Body of pancreas (tissue), 4 donors: Measurements from ENCODE around the gene GCKR. TPM values are rescaled to one million over a fixed set of nuclear protein-coding genes. Genes with fewer than 3 reads are reported as not detected.
A peak's percentile ranks its signal among the peaks of the same experiment; 100 is the strongest.

Source experiments
- ATAC-seq: fragments of 150-250 bp; one replicate; pipeline ENCODE4 v1.9.1; 2016
- DNase-seq, 4 donors: peaks; one replicate each; pipeline ENCODE4 v3.0.0-alpha.2; 2019
- H3K27ac ChIP-seq, 4 donors: fragments of 200-600 bp; sonication (generic); 1 replicate in 3 of 4; 2 replicates in 1 of 4; pipeline versions ENCODE4 v1.5.1 to v1.6.1; 2016 to 2019; ENCODE audit warnings: mild to moderate bottlenecking in 1 of 4, mixed read lengths in 1 of 4, moderate library complexity in 1 of 4
- H3K27me3 ChIP-seq, 2 donors: fragments of 200-600 bp; sonication (generic); one replicate each; pipeline ENCODE4 v1.6.0; 2016; ENCODE audit warnings: mild to moderate bottlenecking in 1 of 2
- H3K36me3 ChIP-seq, 2 donors: fragments of 200-600 bp; sonication (generic); replicated peaks in 1 of 2; 2 replicates each; pipeline ENCODE4 v1.5.1; 2016; ENCODE audit warnings: low read depth in 2 of 2; ENCODE audit not compliant: insufficient read depth in 1 of 2
- H3K4me1 ChIP-seq: fragments of 200-600 bp; sonication (generic); one replicate; pipeline ENCODE4 v1.6.0; 2016
- H3K4me3 ChIP-seq, 2 donors: fragments of 200-600 bp; sonication (generic); 1 replicate in 1 of 2; 2 replicates in 1 of 2; pipeline ENCODE4 v1.5.1; 2016 to 2019
- H3K9me3 ChIP-seq, 3 donors: fragments of 200-600 bp; sonication (generic); 1 replicate in 2 of 3; 2 replicates in 1 of 3; pipeline ENCODE4 v1.5.1; 2016
- POLR2A ChIP-seq, 3 donors: fragments of 450-650 bp; IDR thresholded peaks; one replicate each; pipeline ENCODE4 v1.6.1; 2016; ENCODE audit warnings: antibody characterized with exemption in 3 of 3, mild to moderate bottlenecking in 2 of 3
- WGBS, 2 donors: methylation state at CpG; one replicate each; pipeline ENCODE4 v1.1.5; 2017; 5-methylcytosine and 5-hydroxymethylcytosine counted together
- intact Hi-C: fragments of 100-400 bp; cut with DNase I; formaldehyde crosslinking; loops from one replicate; pipeline ENCODE4 v1.15.1; 2023
- total RNA-seq, 2 donors: library from RNA; depleted of rRNA; stranded (reverse); fragments of >200 nt; gene quantifications; one replicate each; pipeline ENCODE4 v1.1.0, GENCODE V29; 2016
- TF ChIP-seq, protein P1 (sequence below), 7 experiments: fragments of 450-650 bp in 4 of 7; fragments of 200-600 bp in 3 of 7; sonication (generic) in 3 of 7; IDR thresholded peaks; one replicate each; pipeline ENCODE4 v1.5.1; 2016 to 2019; ENCODE audit warnings: antibody characterized with exemption in 7 of 7

The GCKR gene, protein sequence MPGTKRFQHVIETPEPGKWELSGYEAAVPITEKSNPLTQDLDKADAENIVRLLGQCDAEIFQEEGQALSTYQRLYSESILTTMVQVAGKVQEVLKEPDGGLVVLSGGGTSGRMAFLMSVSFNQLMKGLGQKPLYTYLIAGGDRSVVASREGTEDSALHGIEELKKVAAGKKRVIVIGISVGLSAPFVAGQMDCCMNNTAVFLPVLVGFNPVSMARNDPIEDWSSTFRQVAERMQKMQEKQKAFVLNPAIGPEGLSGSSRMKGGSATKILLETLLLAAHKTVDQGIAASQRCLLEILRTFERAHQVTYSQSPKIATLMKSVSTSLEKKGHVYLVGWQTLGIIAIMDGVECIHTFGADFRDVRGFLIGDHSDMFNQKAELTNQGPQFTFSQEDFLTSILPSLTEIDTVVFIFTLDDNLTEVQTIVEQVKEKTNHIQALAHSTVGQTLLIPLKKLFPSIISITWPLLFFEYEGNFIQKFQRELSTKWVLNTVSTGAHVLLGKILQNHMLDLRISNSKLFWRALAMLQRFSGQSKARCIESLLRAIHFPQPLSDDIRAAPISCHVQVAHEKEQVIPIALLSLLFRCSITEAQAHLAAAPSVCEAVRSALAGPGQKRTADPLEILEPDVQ
- 1 to 10 TPM in 1 of 2 donors, not detected in 1; 1.6 TPM for total RNA-seq

DNA sequence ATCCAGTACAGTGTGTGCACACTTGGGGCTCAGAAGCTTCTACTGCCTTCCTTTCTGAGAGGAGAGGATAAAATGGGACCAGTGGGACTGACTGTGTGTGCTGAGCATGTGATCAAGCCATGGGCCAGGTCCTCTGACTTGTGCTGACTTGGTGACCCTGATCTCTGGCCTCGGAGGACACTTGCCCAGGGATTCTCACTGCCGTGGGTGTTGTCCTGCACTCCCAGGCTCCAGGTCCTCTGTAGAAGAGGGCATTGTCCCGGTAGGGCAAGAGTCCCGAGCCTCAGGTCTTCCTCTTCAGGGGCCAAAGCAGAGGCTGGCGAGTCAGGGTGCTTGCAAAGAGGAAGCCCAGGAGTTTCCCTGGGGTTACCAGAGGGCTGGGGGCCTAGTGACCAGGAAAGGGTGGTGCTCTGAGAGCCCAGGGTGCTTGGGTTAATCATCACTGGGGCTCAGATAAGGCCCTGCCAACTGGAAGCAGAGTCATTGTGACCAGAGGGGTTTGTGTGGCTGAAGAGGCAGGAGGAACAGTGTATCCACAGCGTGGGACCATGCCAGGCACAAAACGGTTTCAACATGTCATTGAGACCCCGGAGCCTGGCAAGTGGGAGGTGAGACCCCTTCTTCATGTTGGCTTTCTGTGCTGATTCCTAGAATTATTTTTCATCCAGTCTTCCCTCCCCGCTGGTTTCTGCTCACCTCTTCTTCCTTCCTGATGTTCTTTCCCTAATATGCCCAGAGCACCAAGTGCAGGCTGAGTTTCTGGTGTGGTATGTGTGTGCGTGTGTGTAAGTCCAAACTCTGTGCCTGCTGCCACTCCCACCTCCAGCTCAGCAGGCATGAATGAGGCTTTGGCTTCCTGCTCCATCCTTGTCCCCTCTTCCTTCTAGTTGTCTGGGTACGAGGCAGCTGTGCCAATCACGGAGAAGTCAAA, at the start of gene GCKR:
Gene GCKR, plus strand, starts transcription at position 483 of the 931 bp plus-strand sequence. Its CDS starts 66 bp downstream, at position 549.
- Histone ChIP-seq H3K36me3 (no peaks in the 10 kb centered on the region), H3K4me3 (no peak within 1 kb of the TSS), H3K4me1 (peaks cover 35% of the 10 kb centered on the region), H3K9me3 (no peaks in the 10 kb centered on the region), H3K27me3 (no peaks in the 10 kb centered on the region), H3K27ac (peak within 1 kb of the TSS in 3 of 4 donors; percentile 31 to 77 (median 65))
- TF ChIP-seq, protein P1, sequence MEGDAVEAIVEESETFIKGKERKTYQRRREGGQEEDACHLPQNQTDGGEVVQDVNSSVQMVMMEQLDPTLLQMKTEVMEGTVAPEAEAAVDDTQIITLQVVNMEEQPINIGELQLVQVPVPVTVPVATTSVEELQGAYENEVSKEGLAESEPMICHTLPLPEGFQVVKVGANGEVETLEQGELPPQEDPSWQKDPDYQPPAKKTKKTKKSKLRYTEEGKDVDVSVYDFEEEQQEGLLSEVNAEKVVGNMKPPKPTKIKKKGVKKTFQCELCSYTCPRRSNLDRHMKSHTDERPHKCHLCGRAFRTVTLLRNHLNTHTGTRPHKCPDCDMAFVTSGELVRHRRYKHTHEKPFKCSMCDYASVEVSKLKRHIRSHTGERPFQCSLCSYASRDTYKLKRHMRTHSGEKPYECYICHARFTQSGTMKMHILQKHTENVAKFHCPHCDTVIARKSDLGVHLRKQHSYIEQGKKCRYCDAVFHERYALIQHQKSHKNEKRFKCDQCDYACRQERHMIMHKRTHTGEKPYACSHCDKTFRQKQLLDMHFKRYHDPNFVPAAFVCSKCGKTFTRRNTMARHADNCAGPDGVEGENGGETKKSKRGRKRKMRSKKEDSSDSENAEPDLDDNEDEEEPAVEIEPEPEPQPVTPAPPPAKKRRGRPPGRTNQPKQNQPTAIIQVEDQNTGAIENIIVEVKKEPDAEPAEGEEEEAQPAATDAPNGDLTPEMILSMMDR (IDR thresholded peaks at IDR 0.05) = no peak
- peak in 2 of 3 donors; percentile 28 to 48 for TF ChIP-seq POLR2A (IDR thresholded peaks at IDR 0.05)
- DNase-seq = peak; percentile 50 to 74 (median 69)
- peak; percentile 70 for ATAC-seq
- intact Hi-C loops = no loop called here
- 14 to 31% methylated on average over 8 to 12 of the region's 12 CpGs for WGBS, 2 donors

DNA sequence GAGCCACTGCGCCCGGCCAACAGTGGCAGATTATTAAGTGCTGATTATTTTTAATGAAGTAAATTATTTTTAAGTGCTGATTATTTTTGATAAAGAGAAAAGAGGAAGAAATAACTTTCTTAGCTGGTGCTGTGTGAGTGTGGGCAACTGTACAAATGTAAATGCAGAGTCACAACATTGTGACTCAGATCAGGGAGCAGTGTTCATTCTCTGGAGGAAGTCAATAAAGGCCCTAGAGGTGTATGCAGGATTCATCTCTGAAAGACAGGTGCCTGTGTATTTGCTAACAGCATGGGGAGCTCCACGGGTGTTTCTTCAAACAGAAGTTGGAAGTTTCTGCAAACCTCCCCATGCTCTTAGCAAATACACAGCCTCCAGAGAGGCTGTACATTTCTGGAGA, 48.3 kb upstream of the GCKR start:
- Histone ChIP-seq H3K4me3 (no peak overlapping the region), H3K27me3 (no peaks in the 10 kb centered on the region), H3K4me1 (peaks cover 15% of the 10 kb centered on the region), H3K9me3 (no peaks in the 10 kb centered on the region), H3K27ac (no peak overlapping the region), H3K36me3 (peaks cover 0 to 4% of the 10 kb centered on the region in 2 donors)
- ATAC-seq = no peak
- DNase-seq = no peak
- TF ChIP-seq, protein P1 (IDR thresholded peaks at IDR 0.05) = no peak
- no peak for TF ChIP-seq POLR2A (IDR thresholded peaks at IDR 0.05)
- intact Hi-C loops = no loop called here
- 46 to 65% methylated on average over 3 of the region's 3 CpGs for WGBS, 2 donors

DNA sequence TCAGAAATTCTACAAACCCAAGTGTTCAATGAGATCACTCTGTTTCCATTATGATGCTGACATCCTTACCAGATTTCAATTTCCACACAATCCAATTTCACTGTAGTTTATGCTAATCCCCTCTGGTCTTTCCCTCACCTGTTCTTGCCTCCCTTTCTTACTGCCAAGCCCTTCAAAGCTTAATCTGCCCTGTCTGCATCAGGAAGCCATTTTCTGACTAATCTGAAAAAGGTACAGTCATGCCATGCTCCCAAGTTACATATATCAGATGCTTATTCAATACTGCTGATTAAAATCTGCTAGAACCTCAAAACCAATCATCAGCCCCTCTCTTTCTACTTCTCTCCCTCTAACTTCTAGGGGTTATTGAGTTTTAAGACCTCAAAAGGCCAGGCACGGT, 45.5 kb upstream of the GCKR start:
- TF ChIP-seq POLR2A (IDR thresholded peaks at IDR 0.05) = no peak
- TF ChIP-seq, protein P1 (IDR thresholded peaks at IDR 0.05) = no peak
- ATAC-seq = no peak
- H3K4me1 ChIP-seq = peaks cover 4% of the 10 kb centered on the region
- no peaks in the 10 kb centered on the region for H3K27me3 ChIP-seq
- H3K4me3 ChIP-seq = no peak overlapping the region
- H3K9me3 ChIP-seq = no peaks in the 10 kb centered on the region
- H3K36me3 ChIP-seq = peaks cover 0 to 4% of the 10 kb centered on the region in 2 donors
- WGBS, 2 donors = 100% methylated on average over 1 of the region's 1 CpG
- no peak for DNase-seq
- no peak overlapping the region for H3K27ac ChIP-seq
- intact Hi-C loops = no loop called here

DNA sequence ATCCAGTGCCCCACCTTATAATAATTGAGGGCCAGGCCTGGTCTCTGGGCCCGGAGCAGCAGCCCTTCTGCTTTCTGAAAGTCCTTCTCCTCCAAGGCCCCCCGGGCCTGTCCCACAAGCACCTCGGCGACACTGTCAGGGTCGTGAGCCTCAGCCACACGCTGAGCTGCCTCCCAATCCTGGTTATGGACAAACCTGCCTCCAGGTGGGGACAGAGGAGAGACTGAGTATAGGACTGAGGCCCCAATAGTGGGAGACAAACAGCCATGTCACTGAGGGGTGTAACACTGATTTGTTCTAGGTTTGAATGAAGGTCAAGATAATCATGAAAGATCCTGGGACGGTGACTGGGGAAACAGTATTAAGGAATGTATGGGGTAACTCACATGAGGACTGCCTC, 42.7 kb upstream of the GCKR start:
- H3K4me3 ChIP-seq = no peak overlapping the region
- 76 to 82% methylated on average over 7 of the region's 7 CpGs for WGBS, 2 donors
- DNase-seq (no peak), ATAC-seq (peak; percentile 21)
- H3K4me1 ChIP-seq = no peaks in the 10 kb centered on the region
- intact Hi-C loops = no loop called here
- TF ChIP-seq, protein P1 (IDR thresholded peaks at IDR 0.05) = no peak
- TF ChIP-seq POLR2A (IDR thresholded peaks at IDR 0.05) = no peak
- peaks cover 0 to 5% of the 10 kb centered on the region in 2 donors for H3K36me3 ChIP-seq
- H3K9me3 ChIP-seq = no peaks in the 10 kb centered on the region
- no peaks in the 10 kb centered on the region for H3K27me3 ChIP-seq
- H3K27ac ChIP-seq = no peak overlapping the region
